DMS 273 (cell line): ENCODE data around the gene PITX1.
"Not testable (repeated sequence)": the region's sequence is repeated elsewhere in the genome, so short reads cannot be mapped to it uniquely, and the experiment has no call there.

Source experiments
- DNase-seq: peaks from one replicate; lab custom pipeline; 2025; ENCODE audit not compliant: unreplicated experiment; lab: John Stamatoyannopoulos, UW

PITX1 gene

DNA sequence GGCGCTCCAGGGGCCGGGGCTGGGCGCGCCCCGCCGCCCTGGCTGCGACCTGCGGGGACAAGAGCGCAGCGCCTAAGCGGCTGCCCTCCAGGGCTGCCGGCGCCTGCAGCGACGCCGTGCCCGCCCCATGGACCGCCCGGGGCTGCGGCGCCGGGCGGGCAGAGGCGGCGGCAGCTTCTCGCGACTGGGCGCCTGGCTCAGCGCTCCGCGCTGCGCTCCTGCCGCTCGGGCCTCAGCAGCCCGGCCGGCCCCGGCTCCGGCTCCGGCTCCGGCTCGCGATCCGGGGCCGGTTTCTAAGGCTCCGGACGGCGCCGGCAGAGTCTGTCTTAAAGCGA lies at the start of gene PITX1:
Gene PITX1, minus strand, starts transcription at position 328 of the 335 bp plus-strand sequence. CDS start 347 bp downstream, outside the sequence.
- no peak for DNase-seq

DNA sequence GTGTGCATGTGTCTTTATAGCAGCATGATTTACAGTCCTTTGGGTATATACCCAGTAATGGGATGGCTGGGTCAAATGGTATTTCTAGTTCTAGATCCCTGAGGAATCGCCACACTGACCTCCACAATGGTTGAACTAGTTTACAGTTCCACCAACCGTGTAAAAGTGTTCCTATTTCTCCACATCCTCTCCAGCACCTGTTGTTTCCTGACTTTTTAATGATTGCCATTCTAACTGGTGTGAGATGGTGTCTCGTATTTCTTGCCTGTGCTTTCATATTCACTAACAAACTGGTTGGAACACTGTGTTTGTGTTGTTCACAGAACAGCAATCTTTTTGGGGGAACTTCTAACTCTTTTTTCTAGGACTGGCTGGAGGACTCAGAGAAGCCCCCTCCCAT lies 49.3 kb upstream of the PITX1 start:
- not testable (repeated sequence) for DNase-seq

DNA sequence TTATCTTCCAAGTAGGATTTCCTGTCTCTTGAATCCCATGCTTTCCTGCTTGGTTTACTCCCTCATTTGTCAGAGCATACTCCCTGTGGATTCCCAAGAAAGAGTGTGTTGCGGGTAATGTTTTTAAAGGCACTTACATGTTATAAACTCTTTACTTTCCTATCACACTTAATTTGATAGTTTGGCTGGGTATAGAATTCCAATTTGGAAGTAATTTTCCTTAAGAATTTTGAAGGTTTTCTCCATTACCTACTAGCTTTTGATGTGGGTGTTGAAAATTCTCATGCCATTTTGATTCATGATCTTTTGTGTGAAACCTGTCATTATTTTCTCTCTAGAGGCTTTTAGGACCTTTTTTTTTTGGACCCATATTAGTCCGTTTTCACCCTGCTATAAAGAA lies 47.2 kb upstream of the PITX1 start:
- no peak for DNase-seq

DNA sequence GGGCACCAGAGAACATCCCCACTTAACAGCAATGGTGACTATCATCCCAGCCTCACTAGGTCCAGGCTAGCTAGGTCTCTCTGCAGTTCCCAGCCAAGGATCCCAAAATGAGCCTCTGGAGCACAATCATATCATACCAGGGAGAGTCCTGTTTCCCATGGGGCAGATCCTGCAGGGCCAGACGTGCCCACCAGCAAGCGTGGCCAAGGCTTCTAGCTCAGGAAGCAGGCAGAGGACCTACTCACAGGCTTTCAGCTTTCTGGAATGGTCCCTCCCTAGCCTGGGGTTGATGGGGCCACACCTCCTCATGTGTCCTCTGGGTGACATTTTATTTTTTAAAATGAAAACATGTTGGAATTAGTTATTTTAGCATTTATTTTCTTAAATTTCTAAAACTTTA lies 45.7 kb upstream of the PITX1 start:
- no peak for DNase-seq

DNA sequence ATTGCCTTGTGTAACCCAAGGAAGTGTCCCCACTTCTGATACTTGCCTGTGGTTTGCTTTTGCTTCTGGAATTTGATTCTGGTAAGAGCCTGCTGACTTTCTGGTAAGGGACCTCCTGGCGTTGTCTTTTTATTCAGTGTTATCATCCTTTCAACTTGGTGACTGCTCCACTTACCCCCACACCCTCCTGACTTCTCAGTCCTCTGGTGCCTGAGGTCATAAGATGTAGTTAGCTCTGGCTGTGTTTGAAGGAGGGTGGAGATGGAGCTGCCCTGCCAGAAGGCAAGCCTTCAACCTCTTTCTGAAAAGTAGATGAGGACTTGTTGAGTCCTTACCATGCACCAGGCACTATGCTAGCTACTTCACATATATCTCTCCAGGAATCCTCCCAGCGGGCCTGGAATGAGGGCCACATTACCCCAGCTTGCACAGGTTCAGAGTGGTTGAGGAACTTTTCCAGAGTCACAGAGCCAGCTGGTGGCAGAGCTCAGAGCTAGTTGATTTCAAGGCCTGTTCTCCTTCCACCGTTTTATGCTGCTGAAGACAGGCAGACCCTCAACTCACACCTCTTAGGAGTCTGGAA lies 45.2 kb upstream of the PITX1 start:
- DNase-seq: no peak

DNA sequence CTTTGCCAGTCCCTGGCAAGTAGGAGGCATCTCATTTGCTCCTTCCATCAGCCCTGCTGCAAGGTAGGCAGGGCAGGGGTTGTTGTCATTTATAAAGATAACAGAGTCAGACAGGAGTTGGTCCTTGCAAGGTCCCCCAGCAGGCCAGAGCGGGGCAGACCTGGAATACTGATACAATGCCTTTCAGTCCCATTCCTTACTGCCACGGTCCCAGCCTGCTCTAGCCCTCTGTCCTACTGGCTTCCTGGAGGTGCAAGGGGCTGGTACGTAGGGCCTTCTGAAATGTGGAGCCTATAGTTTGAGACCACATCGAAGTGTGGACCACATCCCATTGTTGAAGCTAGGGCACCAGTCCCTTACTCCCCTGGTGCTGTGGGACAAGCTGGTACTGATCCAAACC lies 42.8 kb upstream of the PITX1 start:
- no peak for DNase-seq

DNA sequence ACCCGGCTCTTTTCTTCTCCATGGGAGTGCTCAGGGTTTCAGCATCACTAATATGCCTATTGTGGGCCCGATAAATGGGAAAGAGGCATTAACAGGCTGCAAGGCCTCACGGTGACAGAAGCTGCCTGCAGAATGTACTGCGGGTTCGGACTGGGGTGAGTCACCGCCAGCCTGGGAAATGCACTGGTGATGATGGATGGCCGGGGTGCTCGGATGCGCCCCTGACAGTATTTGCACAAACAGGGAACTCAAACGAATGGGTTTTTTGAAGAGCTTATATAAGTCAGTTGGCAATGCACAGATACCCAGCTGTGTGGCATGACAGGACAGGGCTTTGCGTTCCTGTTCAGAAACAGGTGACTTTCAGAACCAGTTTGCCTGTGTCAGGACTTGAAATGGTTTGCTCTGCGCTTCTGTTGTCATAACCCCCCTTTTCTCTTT lies 42.0 kb upstream of the PITX1 start:
- no peak for DNase-seq

DNA sequence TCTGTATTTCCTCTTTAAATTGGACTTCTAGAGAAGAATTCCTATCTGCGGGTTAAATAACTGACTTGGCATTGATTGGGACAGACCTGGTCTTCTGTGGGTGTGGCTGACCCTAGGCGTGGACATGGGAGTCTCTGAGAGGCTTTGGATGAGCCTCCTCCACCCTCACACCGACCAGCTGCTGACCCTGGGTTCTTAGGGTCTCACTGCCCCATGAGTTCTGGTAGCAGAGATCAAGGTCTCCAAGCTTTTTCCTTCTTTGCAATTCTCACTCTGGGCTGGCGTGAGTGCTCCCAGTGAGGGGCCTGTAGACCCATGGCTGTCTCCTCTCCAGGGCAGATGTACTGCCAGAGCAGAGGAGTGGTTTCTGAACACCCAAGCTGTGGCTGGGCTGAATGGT lies 41.6 kb upstream of the PITX1 start:
- no peak for DNase-seq

DNA sequence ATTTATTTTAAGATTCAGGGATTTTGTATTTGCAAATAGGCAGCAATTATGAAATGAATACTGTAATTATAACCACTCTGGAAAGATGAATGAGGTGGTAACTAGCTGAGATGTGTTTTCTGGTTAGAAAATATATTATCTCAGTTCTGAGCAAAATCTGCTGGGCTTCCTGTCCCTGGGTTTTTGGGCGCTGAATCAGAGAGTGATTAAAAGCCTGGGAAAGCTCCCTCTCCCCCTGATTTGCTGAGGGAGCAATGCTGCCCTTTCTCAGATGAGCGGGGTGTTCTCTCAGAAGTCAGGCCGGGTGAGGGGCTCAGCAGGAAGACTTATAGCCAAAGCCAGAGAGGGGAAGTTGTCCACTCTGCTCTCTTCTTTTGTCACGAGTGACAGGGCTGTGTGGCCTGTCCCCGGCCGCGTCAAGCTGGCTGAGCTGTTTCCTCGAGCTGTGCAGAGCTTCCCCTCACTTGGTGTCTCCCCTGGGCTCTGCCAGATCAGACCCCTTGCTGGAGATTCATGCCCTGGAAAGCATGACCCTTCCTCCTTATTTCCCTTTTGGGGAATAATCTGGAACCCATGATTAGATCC lies 39.8 kb upstream of the PITX1 start:
- DNase-seq: no peak

DNA sequence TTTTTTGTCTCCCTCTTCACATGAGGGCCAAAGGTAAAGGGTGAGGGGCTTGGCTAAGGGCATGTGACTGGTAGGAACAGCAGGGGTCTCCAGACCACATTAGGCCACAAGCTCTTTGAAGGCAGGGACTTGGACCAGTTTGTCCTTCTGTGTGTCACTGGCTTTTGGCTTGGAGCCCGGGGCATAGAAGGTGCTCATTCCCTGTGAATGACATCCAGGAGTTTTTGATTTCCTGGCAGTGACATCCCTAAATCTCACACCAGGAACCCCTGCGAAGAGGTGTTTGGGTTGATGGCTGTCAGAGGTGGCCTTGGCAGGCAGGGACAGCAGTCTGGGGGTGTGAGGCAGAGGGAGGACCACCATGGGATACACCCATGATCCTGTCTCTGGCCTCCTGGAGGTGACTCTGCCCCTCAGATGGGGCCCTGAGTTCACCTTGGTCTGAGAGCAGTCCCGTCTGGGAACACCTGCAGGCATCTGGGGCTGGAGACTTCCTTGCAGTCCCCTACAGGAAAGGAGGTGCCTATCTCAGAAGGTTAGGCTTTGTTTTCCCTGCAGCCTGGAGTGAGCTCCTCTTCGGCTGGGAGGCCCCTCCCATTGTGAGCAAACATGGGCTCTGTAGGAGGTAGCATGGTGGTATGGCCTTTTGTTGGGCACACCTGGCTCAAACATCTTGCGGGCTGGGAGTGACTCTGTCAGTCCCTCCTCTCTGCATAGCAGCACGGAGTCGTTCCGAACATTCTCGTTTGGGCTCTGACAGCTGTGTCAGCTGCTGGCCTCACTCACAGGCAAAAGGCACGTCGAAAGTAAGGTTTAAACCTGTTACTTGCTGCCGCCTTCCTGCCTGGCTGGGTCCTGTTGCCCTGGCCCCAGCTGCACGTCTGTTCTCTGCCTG lies 38.6 kb upstream of the PITX1 start:
- DNase-seq: no peak

DNA sequence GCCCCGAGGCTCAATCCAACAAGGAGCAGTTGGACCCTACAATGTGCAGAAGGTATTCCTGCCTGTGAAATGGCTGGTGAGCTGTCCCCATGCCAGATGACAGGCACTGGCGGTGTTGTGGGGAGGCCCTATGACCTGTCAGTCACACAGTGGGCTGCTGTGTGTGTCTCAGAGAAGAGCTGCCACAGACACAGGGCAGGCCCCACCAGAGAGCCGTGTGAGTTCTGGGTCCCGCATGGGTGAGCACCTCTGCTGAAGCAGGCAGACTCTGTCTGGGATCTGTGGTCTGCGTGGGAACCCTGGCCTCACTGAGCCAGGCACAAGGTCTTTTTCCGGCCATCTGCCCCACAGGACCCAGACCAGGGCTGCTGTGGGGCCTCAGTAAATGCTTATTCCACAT lies 37.3 kb upstream of the PITX1 start:
- no peak for DNase-seq

DNA sequence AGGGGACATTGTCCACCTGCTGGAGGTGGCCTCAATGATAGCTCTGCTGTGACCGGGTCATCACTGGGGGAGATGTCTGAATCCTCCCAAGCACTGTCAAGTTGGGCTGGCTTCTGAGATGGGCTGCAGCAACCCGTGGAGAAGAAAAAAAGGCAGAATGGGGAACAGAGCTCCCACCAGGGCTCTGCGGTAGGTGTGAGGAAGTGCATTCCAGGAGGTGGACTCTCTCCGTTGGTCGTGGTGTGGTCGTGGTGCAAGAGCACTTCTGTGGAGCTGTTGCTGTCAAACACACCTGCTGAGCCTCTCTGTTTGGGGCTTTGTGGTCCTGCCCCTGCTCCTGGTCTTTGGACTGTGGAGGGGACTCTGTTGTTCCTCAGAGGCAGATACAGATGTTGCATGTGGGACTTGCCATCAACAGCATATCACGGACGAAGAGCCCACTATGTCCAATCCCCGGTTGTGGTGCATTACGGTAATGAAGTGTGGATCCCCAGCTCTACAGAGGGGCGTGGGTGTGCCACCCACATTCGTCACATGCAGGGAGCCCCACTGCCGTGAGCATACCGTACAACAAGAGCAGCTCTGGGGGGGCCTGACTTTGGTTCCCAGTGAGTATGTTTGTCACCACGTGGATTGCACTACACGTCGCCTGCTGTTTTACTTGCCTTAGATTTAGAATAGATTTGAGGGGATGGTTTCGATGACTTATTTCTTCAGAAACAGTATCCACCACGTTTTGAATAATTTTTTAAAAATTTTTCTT lies 36.0 kb upstream of the PITX1 start:
- no peak for DNase-seq

DNA sequence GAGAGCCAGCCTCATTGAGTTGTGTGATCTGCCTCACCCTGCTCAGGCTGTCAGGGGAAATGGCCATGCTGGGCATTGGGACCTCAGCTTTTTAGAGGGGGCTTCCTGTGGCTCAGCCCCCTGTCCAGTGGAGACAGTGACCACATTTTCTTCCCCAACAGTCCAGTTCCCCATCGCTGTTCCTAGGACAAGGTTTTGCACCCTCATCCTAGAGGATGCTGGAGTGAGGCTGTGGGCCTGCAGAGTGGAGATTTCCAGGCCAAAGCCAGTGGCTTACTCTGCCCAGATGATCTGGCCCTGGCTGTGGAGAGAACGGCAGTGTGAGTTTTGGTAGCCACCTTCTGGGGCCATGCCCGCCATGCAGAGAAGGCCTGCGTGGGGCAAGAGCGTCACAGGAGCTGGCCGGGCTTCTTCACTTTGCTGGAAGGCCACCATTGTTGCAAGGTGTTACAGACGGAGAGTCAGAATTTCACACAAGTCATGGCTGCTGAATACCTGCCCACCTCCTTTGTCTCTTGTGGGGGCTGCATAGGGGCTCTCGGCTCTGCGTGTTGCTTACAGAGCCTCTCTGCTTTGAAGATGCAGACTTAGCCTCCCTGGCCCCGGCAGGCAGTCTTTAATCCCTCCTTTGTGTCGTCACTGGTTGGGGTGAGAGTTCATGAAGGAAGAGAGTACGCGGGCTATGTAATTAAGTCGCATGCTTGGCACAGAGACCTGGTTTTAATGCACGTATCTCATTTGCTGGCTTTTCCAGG lies 35.2 kb upstream of the PITX1 start:
- no peak for DNase-seq

DNA sequence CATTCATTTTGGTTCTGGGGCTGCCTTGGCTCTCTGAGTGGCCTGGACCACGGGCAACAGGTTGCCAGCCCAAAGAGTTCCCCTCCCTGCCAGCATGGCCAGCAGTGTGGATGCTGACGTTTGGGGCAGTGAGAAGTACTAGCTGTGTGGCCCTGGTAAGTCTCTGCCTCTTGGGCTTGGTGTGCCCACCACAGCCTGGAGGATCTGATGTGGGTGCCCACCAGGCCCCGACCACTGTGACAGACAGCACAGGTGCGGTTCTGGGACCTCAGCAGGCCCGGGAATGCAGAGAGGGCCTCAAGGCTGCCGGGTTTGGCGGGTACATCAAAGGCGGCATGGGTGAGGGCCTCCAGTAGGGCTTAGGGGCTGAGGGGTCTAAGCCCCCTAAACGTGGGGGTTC lies 33.6 kb upstream of the PITX1 start:
- DNase-seq: no peak

DNA sequence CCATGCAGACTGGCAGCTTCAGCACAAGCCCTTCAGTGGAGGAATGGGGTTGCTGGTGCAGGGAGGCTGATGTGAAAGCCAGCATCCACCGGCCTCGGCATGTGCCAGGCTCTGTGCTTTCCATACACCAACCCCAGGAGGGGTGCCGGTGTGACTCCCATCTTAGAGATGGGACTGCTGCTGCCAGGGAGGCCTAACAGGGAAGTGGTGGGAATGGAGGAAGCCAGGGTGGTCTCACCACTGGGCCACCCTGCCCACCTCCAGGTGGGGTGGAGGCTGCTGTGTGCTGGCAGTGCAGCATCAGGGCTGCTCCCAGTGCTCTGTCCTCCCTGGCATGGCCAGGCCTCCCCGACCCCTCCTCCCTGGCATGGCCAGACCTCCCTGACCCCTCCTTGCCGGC lies 32.8 kb upstream of the PITX1 start:
- no peak for DNase-seq

DNA sequence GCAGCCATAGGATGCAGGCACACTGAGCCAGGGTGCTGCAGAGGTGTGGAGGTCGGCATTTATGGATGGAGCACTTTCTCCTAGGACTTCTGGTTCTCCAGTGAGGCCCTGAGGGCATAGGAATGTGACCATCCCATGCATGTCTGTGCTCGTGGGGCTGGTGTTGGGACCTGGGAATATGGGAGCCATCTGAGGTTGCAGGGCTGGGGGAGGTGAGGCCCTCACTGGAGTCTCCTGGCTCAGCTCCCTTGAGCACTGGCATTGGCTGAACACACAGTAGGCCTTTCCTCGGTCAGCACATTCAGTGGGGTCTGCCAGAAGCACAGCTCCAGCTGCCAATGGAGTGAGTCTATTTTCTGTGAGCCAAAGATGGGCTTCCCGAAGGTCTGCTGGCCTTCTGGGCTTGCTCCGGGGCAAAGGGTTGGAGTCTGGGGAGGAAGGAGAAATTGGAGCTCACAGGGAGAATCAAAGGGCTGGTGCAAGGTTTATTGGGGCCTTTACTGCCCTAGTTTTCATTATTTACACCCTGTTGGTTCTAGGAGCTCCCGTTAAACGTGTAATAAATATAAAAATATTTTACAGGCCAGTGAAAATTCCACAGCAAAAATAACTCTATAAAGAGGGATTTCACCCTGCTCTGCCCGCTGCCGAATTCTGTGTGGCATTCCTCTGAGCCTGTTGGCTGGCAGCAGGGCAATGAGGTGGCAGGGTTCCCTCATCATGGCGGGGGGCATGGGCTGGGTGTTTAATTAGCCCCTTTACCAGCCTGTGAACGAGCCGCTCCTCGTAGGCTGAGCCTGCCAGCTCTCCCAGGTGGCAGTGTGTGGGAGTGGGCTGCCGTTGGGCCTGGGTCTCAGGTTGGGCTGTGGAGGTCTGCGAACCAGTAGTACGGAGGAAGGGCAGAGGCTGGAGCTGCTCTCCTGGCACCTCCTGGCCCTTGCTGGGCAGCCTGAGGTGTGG lies 31.6 kb upstream of the PITX1 start:
- no peak for DNase-seq

DNA sequence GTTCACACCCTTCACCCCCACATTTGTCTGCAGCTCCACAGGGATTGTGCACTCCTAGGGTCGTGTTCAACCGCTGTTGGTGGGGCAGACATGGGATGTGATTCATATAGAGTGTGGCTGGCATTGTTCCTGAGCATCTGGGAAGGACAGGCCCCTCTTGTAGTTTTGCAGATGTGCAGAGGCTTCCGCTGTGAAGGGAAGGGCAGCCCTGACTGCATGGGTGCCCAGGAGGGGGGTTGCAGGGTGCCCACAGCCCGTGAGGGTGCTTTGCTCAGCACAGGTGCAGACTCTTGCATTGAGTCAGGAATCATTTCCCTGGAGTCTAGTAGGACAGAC lies 30.2 kb upstream of the PITX1 start:
- DNase-seq: no peak

DNA sequence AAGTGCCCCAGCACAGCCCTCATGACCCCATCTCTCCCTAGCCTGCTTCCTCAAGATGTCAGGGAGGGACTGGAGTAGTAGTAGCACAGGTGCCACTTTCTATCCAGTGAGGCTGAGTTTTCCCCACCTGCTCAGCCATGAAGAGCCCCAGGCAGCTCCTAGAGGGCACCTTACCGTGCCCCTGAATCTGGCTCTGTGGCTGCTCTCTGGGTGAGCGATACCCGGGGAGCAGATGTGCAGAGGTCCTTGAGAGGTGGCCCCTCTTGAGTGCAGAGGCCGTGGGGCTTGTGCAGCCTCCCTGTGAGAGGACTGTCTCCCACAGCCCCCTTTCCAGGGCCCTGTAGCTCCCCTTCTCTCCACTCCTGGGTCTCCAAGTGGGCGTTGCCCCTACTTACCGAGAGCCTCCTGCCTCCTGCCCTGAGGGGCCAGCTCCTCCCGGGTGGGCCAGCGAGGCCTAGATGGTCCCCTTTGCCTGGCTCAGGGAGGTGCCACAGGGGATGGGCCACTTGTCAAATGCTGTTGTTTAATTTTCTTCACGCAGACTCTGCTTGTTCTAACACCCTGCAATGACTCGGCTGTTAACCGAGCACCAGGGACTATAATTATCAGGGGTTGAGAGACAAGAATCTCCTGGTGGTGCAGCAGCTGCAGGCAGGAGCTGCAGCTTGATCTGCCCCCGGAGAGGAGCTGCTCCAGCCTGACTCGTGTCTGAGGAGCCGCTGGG lies 29.6 kb upstream of the PITX1 start:
- DNase-seq: no peak

DNA sequence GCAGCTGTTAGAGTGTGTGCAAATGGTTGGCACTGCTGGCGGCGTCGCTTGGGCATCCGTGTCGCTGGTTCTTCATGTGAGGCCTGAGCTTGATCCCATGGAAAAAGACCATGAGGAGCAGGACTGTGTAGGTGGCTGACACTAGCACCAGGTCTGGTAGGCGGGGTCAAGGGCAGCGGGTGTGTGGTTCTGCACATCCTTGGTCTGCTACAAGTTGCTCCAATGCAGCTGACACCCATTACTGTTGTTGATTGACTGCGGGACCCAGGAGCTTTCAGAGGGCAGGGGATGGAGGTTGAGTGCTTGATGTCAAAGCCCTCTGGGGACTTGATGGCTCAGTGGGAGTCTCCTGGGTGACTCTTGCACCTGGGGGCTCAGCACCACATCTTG lies 29.0 kb upstream of the PITX1 start:
- DNase-seq: no peak
